22Rv1 (cell line): ENCODE data around the gene CACNA2D2.

Experiments used
- CTCF ChIP-seq: fragments of 450-650 bp; IDR thresholded peaks from 2 replicates; pipeline ENCODE4 v1.5.1; 2017; ENCODE audit warnings: mild to moderate bottlenecking
- ZFX ChIP-seq: fragments of 450-650 bp; IDR thresholded peaks from 2 replicates; pipeline ENCODE4 v1.6.1; 2017; ENCODE audit warnings: antibody characterized with exemption, borderline replicate concordance

GRCh38 chr3:50508821-50509220 is 5.4 kb upstream of the CACNA2D2 start:
- TF ChIP-seq CTCF = no peak
- TF ChIP-seq ZFX = no peak
